Nasal cavity respiratory epithelium epithelial cell of viscerocranial mucosa (primary cell): ENCODE measurements around the gene EPB41L3. TPM values are rescaled to one million over a fixed set of nuclear protein-coding genes. Genes with fewer than 3 reads are reported as not detected.

Experiments used
- total RNA-seq: library from RNA; depleted of rRNA; stranded (reverse); fragments of >200 nt; gene quantifications from 2 replicates; pipeline ENCODE4 v1.2.3, GENCODE V29; 2014

EPB41L3 gene
- total RNA-seq, result 0.68 and 2.1 TPM in 2 replicates

GRCh38 chr18:5543773-5544389, at the start of gene EPB41L3:
TSS of gene EPB41L3 (minus strand) at chr18:5543997. CDS start at chr18:5489183, 54,814 bp downstream.

Other genes with a start within 250 kb of the EPB41L3 start
- 9.2 and 9.3 TPM in 2 replicates for gene ZBTB14, start 248.3 kb downstream of the EPB41L3 start, total RNA-seq